HG02970 (cell line): ENCODE results near the gene PUM1.

Source experiments
- ATAC-seq: cut with Tn5 transposase; IDR thresholded peaks from one replicate; pipeline ENCODE4 v1.9.1; 2021; ENCODE audit warnings: mild to moderate bottlenecking, moderate library complexity, moderate number of reproducible peaks; ENCODE audit not compliant: unreplicated experiment, low FRiP score

PUM1 gene

GRCh38 chr1:30899577-30900389, 165.7 kb downstream of the PUM1 start:
- no peak for ATAC-seq

GRCh38 chr1:30898031-30898815, 167.3 kb downstream of the PUM1 start:
- no peak for ATAC-seq

GRCh38 chr1:30896905-30897304, 168.6 kb downstream of the PUM1 start:
- ATAC-seq, result no peak

- ATAC-seq, result no peak
Measured at GRCh38 chr1:30895944-30896660, 169.4 kb downstream of the PUM1 start.

GRCh38 chr1:30895382-30895943, 170.1 kb downstream of the PUM1 start:
- no peak for ATAC-seq

GRCh38 chr1:30894508-30894973, 171.0 kb downstream of the PUM1 start:
- ATAC-seq, result no peak

- ATAC-seq, result no peak
Measured at GRCh38 chr1:30893776-30894507, 171.6 kb downstream of the PUM1 start.

- ATAC-seq, result no peak
Measured at GRCh38 chr1:30892671-30893073, 172.8 kb downstream of the PUM1 start.

- ATAC-seq, result no peak
Measured at GRCh38 chr1:30891227-30891552, 174.3 kb downstream of the PUM1 start.

GRCh38 chr1:30890502-30891226, 174.9 kb downstream of the PUM1 start:
- no peak for ATAC-seq

- ATAC-seq, result no peak
Measured at GRCh38 chr1:30889511-30889910, 176.0 kb downstream of the PUM1 start.

- no peak for ATAC-seq
Measured at GRCh38 chr1:30888975-30889374, 176.5 kb downstream of the PUM1 start.

- no peak for ATAC-seq
Measured at GRCh38 chr1:30888391-30888790, 177.1 kb downstream of the PUM1 start.

- ATAC-seq, result no peak
Measured at GRCh38 chr1:30887485-30888315, 177.8 kb downstream of the PUM1 start.

GRCh38 chr1:30886710-30887428, 178.6 kb downstream of the PUM1 start:
- no peak for ATAC-seq

GRCh38 chr1:30885570-30886522, 179.7 kb downstream of the PUM1 start:
- no peak for ATAC-seq

- ATAC-seq, result no peak
Measured at GRCh38 chr1:30884723-30885122, 180.8 kb downstream of the PUM1 start.
